IMR-90 (cell line): Measurements from ENCODE around the gene CDKAL1.

ENCODE experiments used
- BHLHE40 ChIP-seq: fragments of 150-350 bp; IDR thresholded peaks from 2 replicates; pipeline ENCODE4 v1.6.1; 2016; ENCODE audit warnings: mild to moderate bottlenecking, low read depth, low read length
- CEBPB ChIP-seq: IDR thresholded peaks from 2 replicates; pipeline ENCODE4 v1.6.1; 2012; ENCODE audit warnings: low read depth, low read length, improper control_type of control experiment
- ELK1 ChIP-seq: fragments of 150-350 bp; IDR thresholded peaks from 2 replicates; pipeline ENCODE4 v1.6.1; 2016; ENCODE audit warnings: low read depth, mild to moderate bottlenecking, low read length, moderate library complexity, borderline replicate concordance
- MAFK ChIP-seq: IDR thresholded peaks from 2 replicates; pipeline ENCODE4 v1.6.1; 2012; ENCODE audit warnings: low read depth, low read length, improper control_type of control experiment
- MXI1 ChIP-seq: IDR thresholded peaks from 2 replicates; pipeline ENCODE4 v1.6.1; 2012; ENCODE audit warnings: low read depth, mild to moderate bottlenecking, low read length, moderate library complexity, borderline replicate concordance
- NFE2L2 ChIP-seq: fragments of 150-350 bp; IDR thresholded peaks from 2 replicates; pipeline ENCODE4 v1.6.1; 2016; ENCODE audit warnings: low read depth, mild to moderate bottlenecking, low read length
- POLR2A ChIP-seq: IDR thresholded peaks from 2 replicates; pipeline ENCODE4 v1.6.1; 2012; ENCODE audit warnings: mild to moderate bottlenecking, low read depth, low read length
- RAD21 ChIP-seq: IDR thresholded peaks from 2 replicates; pipeline ENCODE4 v1.6.1; 2012; ENCODE audit warnings: low read length, improper control_type of control experiment
- SMC3 ChIP-seq: fragments of 150-350 bp; IDR thresholded peaks from 2 replicates; pipeline ENCODE4 v1.6.1; 2016; ENCODE audit warnings: low read depth, mild to moderate bottlenecking, antibody characterized with exemption, low read length, moderate library complexity
- USF2 ChIP-seq: fragments of 150-350 bp; IDR thresholded peaks from 2 replicates; pipeline ENCODE4 v1.6.1; 2017; ENCODE audit warnings: mild to moderate bottlenecking, antibody characterized with exemption, low read length, low read depth
- TF ChIP-seq, protein P1 (sequence below): conservative IDR thresholded peaks from 2 replicates; pipeline ENCODE4 v1.5.1; 2012; ENCODE audit warnings: mild to moderate bottlenecking, low read depth, low read length, improper control_type of control experiment

DNA sequence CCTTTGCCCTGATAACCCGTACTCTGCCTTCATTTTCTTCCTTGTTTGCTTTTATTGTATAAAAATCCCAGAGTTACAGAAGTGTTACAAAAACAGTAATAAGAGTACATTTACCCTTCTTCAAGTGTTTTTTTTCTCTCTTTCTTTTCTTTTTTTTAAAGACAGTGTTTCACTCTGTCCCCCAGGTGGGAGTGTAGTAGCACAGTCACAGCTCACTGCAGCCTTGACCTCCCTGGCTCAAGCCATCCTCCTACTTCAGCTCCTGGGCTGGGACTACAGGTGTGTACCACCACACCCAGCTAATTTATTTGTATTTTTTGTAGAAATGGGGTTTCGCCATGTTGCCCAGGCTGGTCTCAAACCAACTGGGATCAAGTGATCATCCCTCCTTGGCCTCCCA lies 402.7 kb downstream of the CDKAL1 start:
- TF ChIP-seq, protein P1, sequence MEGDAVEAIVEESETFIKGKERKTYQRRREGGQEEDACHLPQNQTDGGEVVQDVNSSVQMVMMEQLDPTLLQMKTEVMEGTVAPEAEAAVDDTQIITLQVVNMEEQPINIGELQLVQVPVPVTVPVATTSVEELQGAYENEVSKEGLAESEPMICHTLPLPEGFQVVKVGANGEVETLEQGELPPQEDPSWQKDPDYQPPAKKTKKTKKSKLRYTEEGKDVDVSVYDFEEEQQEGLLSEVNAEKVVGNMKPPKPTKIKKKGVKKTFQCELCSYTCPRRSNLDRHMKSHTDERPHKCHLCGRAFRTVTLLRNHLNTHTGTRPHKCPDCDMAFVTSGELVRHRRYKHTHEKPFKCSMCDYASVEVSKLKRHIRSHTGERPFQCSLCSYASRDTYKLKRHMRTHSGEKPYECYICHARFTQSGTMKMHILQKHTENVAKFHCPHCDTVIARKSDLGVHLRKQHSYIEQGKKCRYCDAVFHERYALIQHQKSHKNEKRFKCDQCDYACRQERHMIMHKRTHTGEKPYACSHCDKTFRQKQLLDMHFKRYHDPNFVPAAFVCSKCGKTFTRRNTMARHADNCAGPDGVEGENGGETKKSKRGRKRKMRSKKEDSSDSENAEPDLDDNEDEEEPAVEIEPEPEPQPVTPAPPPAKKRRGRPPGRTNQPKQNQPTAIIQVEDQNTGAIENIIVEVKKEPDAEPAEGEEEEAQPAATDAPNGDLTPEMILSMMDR: no peak
- no peak for TF ChIP-seq MXI1
- no peak for TF ChIP-seq CEBPB
- TF ChIP-seq POLR2A: no peak
- no peak for TF ChIP-seq MAFK
- TF ChIP-seq RAD21: no peak
- no peak for TF ChIP-seq BHLHE40
- no peak for TF ChIP-seq SMC3
- TF ChIP-seq USF2: no peak
- TF ChIP-seq ELK1: no peak
- no peak for TF ChIP-seq NFE2L2
